HCT116 (cell line): ENCODE data around the gene FRY. TPM values are rescaled to one million over a fixed set of nuclear protein-coding genes. Genes with fewer than 3 reads are reported as not detected.

Experiments used
- ATAC-seq: fragments of 200-7000 bp; cut with Tn5 transposase; 2 replicates; pipeline ENCODE4 v1.9.1; 2020; ENCODE audit warnings: mild to moderate bottlenecking, moderate library complexity
- BruUV-seq: library from RNA; stranded (reverse); fragments of 400-500 nt; replicated peaks from 2 replicates; lab custom pipeline; 2021; lab: Mats Ljungman, UMichigan
- CTCF ChIA-PET: fragments of 300-600 bp; sonication (Branson Sonifier 250); formaldehyde crosslinking; loops from one replicate; lab custom pipeline; 2021; ENCODE audit warnings: antibody characterized with exemption; lab: Charles Lee
- POLR2A ChIA-PET: fragments of 300-600, 350-600 bp; sonication (Branson Sonifier 250); formaldehyde crosslinking; loops from one replicate; lab custom pipeline; 2021; ENCODE audit warnings: antibody characterized with exemption; lab: Charles Lee
- RAD21 ChIA-PET, 2 experiments: fragments of 300-600 bp; sonication (Branson Sonifier 250); formaldehyde crosslinking; loops; one replicate each; lab custom pipeline; 2023; ENCODE audit warnings: low total read pairs in 2 of 2; ENCODE audit not compliant: uncharacterized antibody in 2 of 2, unreplicated experiment in 2 of 2, low non-redundant PET in 1 of 2; lab: Charles Lee
- DNase-seq: peaks from one replicate; pipeline ENCODE4 v3.0.0-alpha.2; 2010; ENCODE audit warnings: low read depth, low spot score
- H2AFZ ChIP-seq: fragments of 200-600 bp; shearing (Covaris generic), sonication (generic); 2 replicates; pipeline ENCODE4 v1.6.1; 2017; ENCODE audit warnings: low read depth, mixed run types, mixed read lengths, antibody characterized with exemption, low read length; ENCODE audit not compliant: poor library complexity, severe bottlenecking
- H3K27ac ChIP-seq: 2 replicates; pipeline ENCODE4 v1.5.1; 2012; ENCODE audit warnings: low read depth, low read length
- H3K27me3 ChIP-seq: fragments of 200-600 bp; sonication (generic); 2 replicates; pipeline ENCODE4 v1.6.1; 2016; ENCODE audit warnings: mixed run types, low read length, mixed read lengths; ENCODE audit not compliant: insufficient read depth
- H3K36me3 ChIP-seq, 2 experiments: fragments of 200-500 bp in 1 of 2; fragments of 200-600 bp in 1 of 2; sonication (Bioruptor generic) in 1 of 2; sonication (generic) in 1 of 2; 2 replicates each; pipeline versions ENCODE4 v1.5.1 to v1.6.1; 2014 to 2016; ENCODE audit warnings: low read length in 2 of 2, inconsistent platforms in 1 of 2, mixed read lengths in 1 of 2, mixed run types in 1 of 2; ENCODE audit not compliant: insufficient read depth in 2 of 2, control insufficient read depth in 1 of 2
- H3K4me1 ChIP-seq, 2 experiments: fragments of 200-600 bp in 1 of 2; sonication (generic) in 1 of 2; 2 replicates each; pipeline versions ENCODE4 v1.5.1 to v1.6.1; 2012 to 2017; ENCODE audit warnings: low read length in 2 of 2, inconsistent platforms in 1 of 2, mild to moderate bottlenecking in 1 of 2, mixed read lengths in 1 of 2, mixed run types in 1 of 2, moderate library complexity in 1 of 2; ENCODE audit not compliant: insufficient read depth in 2 of 2, control insufficient read depth in 1 of 2
- H3K4me2 ChIP-seq: fragments of 200-600 bp; sonication (generic); 2 replicates; pipeline ENCODE4 v1.6.1; 2017; ENCODE audit warnings: mixed run types, low read length, mixed read lengths
- H3K4me3 ChIP-seq, 2 experiments: fragments of 200-600 bp in 1 of 2; sonication (generic) in 1 of 2; replicated peaks in 1 of 2; 2 replicates each; pipeline ENCODE4 v1.5.1; 2011 to 2016; ENCODE audit warnings: low read length in 2 of 2, control low read depth in 1 of 2, low read depth in 1 of 2, mild to moderate bottlenecking in 1 of 2, mixed read lengths in 1 of 2, mixed run types in 1 of 2
- H3K79me2 ChIP-seq: fragments of 200-600 bp; sonication (generic); 2 replicates; pipeline ENCODE4 v1.6.1; 2017; ENCODE audit warnings: mild to moderate bottlenecking, mixed run types, low read length, moderate library complexity, mixed read lengths; ENCODE audit not compliant: insufficient read depth
- H3K9ac ChIP-seq: fragments of 200-600 bp; sonication (generic); 2 replicates; pipeline ENCODE4 v1.6.1; 2016; ENCODE audit warnings: low read length, mixed read lengths
- H3K9me2 ChIP-seq: fragments of 200-600 bp; sonication (generic), shearing (Covaris generic); 2 replicates; pipeline ENCODE4 v1.6.1; 2017; ENCODE audit warnings: mixed run types, mild to moderate bottlenecking, moderate library complexity; ENCODE audit not compliant: insufficient read depth
- H3K9me3 ChIP-seq, 2 experiments: fragments of 200-500 bp in 1 of 2; fragments of 200-600 bp in 1 of 2; sonication (Bioruptor generic) in 1 of 2; sonication (generic) in 1 of 2; 2 replicates each; pipeline ENCODE4 v1.6.1; 2014 to 2017; ENCODE audit warnings: low read length in 2 of 2, mixed read lengths in 2 of 2, inconsistent platforms in 1 of 2, low read depth in 1 of 2, mild to moderate bottlenecking in 1 of 2, mixed run types in 1 of 2, moderate library complexity in 1 of 2; ENCODE audit not compliant: control insufficient read depth in 1 of 2, insufficient read depth in 1 of 2
- H4K20me1 ChIP-seq: fragments of 200-600 bp; sonication (generic), shearing (Covaris generic); 2 replicates; pipeline ENCODE4 v1.6.1; 2017; ENCODE audit warnings: mixed run types, mild to moderate bottlenecking, moderate library complexity; ENCODE audit not compliant: insufficient read depth
- ATF3 ChIP-seq: IDR thresholded peaks from 2 replicates; pipeline ENCODE4 v1.6.1; 2012
- CBX3 ChIP-seq: IDR thresholded peaks from 2 replicates; pipeline ENCODE4 v1.6.1; 2012; ENCODE audit warnings: low read depth
- CEBPB ChIP-seq: IDR thresholded peaks from 2 replicates; pipeline ENCODE4 v1.6.1; 2012; ENCODE audit warnings: low read depth
- CTCF ChIP-seq, 3 experiments: fragments of 200-600 bp in 1 of 3; sonication (generic) in 1 of 3; IDR thresholded peaks in 2 of 3; conservative IDR thresholded peaks in 1 of 3; 2 replicates each; pipeline ENCODE4 v1.5.1; 2012 to 2017; ENCODE audit warnings: low read depth in 2 of 3, low read length in 2 of 3, antibody characterized with exemption in 1 of 3, borderline replicate concordance in 1 of 3, control low read depth in 1 of 3, mild to moderate bottlenecking in 1 of 3, mixed read lengths in 1 of 3, mixed run types in 1 of 3, moderate library complexity in 1 of 3; ENCODE audit not compliant: insufficient read depth in 1 of 3
- EGR1 ChIP-seq: IDR thresholded peaks from 2 replicates; pipeline ENCODE4 v1.6.1; 2012; ENCODE audit warnings: low read depth
- ELF1 ChIP-seq: IDR thresholded peaks from 2 replicates; pipeline ENCODE4 v1.6.1; 2012; ENCODE audit warnings: low read depth, borderline replicate concordance
- EZH2 ChIP-seq: fragments of 200-600 bp; sonication (generic); IDR thresholded peaks from 2 replicates; pipeline ENCODE4 v1.6.1; 2017; ENCODE audit warnings: antibody characterized with exemption, mixed run types
- EZH2phosphoT487 ChIP-seq: fragments of 200-600 bp; IDR thresholded peaks from 2 replicates; pipeline ENCODE4 v1.6.1; 2018; ENCODE audit warnings: antibody characterized with exemption, borderline replicate concordance
- FOSL1 ChIP-seq: IDR thresholded peaks from 2 replicates; pipeline ENCODE4 v1.6.1; 2012; ENCODE audit warnings: low read depth
- JUND ChIP-seq: IDR thresholded peaks from 2 replicates; pipeline ENCODE4 v1.6.1; 2012
- MAX ChIP-seq: IDR thresholded peaks from 2 replicates; pipeline ENCODE4 v1.6.1; 2012
- POLR2A ChIP-seq: IDR thresholded peaks from 2 replicates; pipeline ENCODE4 v1.7.0; 2011; ENCODE audit warnings: borderline replicate concordance; ENCODE audit not compliant: insufficient read depth, insufficient read length; ENCODE audit errors: extremely low read depth
- RAD21 ChIP-seq: IDR thresholded peaks from 2 replicates; pipeline ENCODE4 v1.6.1; 2012; ENCODE audit warnings: low read depth, mild to moderate bottlenecking
- SIN3A ChIP-seq: IDR thresholded peaks from 2 replicates; pipeline ENCODE4 v1.6.1; 2012; ENCODE audit warnings: low read depth
- SP1 ChIP-seq: IDR thresholded peaks from 2 replicates; pipeline ENCODE4 v1.6.1; 2012; ENCODE audit warnings: low read depth
- SRF ChIP-seq: IDR thresholded peaks from 2 replicates; pipeline ENCODE4 v1.6.1; 2012; ENCODE audit warnings: low read depth
- YY1 ChIP-seq: IDR thresholded peaks from 2 replicates; pipeline ENCODE4 v1.6.1; 2011; ENCODE audit warnings: low read length, low read depth, moderate library complexity, mild to moderate bottlenecking; ENCODE audit not compliant: insufficient replicate concordance; ENCODE audit errors: extremely low read depth
- ZFX ChIP-seq: fragments of 450-650 bp; IDR thresholded peaks from 2 replicates; pipeline ENCODE4 v1.6.1; 2017
- ZNF274 ChIP-seq: fragments of 200-500 bp; sonication (Bioruptor generic); IDR thresholded peaks from 2 replicates; pipeline ENCODE4 v1.6.1; 2014; ENCODE audit warnings: mild to moderate bottlenecking, low read depth, low read length, inconsistent platforms
- intact Hi-C: fragments of 100-400 bp; cut with micrococcal nuclease; formaldehyde crosslinking; loops from 2 replicates; pipeline ENCODE4 v1.10.0; 2022
- total RNA-seq: library from RNA; stranded (reverse); gene quantifications from one replicate; pipeline ENCODE4 v1.2.1, GENCODE V29; 2021; ENCODE audit not compliant: unreplicated experiment
- TF ChIP-seq, protein P1 (sequence below): IDR thresholded peaks from 2 replicates; pipeline ENCODE4 v1.6.1; 2011; ENCODE audit warnings: mild to moderate bottlenecking, low read length, moderate library complexity; ENCODE audit not compliant: insufficient replicate concordance; ENCODE audit errors: extremely low read depth

FRY gene
- total RNA-seq, 1 experiment from 2014 or later = 1.4 TPM

- ChIA-PET RAD21 (no interaction called here), POLR2A (no interaction called here), CTCF (no interaction called here)
- no TSS peak for BruUV-seq
- Histone ChIP-seq H3K27ac (no peak overlapping the region), H3K9me2 (no peaks in the 10 kb centered on the region), H3K4me2 (no peak overlapping the region), H3K27me3 (no peaks in the 10 kb centered on the region), H3K4me3 (no peak overlapping the region), H3K9me3 (no peaks in the 10 kb centered on the region), H4K20me1 (no peaks in the 10 kb centered on the region), H3K79me2 (no peaks in the 10 kb centered on the region), H2AFZ (no peak overlapping the region), H3K36me3 (no peaks in the 10 kb centered on the region), H3K4me1 (peaks cover 7 to 10% of the 10 kb centered on the region in 2 experiments; a peak in 3 of 4 replicates), H3K9ac (no peak overlapping the region)
- no peak for DNase-seq
- TF ChIP-seq CBX3 = no peak
- TF ChIP-seq, protein P1, sequence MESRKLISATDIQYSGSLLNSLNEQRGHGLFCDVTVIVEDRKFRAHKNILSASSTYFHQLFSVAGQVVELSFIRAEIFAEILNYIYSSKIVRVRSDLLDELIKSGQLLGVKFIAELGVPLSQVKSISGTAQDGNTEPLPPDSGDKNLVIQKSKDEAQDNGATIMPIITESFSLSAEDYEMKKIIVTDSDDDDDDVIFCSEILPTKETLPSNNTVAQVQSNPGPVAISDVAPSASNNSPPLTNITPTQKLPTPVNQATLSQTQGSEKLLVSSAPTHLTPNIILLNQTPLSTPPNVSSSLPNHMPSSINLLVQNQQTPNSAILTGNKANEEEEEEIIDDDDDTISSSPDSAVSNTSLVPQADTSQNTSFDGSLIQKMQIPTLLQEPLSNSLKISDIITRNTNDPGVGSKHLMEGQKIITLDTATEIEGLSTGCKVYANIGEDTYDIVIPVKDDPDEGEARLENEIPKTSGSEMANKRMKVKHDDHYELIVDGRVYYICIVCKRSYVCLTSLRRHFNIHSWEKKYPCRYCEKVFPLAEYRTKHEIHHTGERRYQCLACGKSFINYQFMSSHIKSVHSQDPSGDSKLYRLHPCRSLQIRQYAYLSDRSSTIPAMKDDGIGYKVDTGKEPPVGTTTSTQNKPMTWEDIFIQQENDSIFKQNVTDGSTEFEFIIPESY = no peak
- no peak for TF ChIP-seq SP1
- TF ChIP-seq ATF3 = no peak
- no peak for TF ChIP-seq CTCF (IDR thresholded peaks at IDR 0.05 in 2 of 3, conservative IDR thresholded peaks at IDR 0.05 in 1 of 3; ENCODE audit: borderline replicate concordance in 1 of 3, insufficient read depth in 1 of 3, low read depth in 2 of 3, low read length in 2 of 3)
- no peak for TF ChIP-seq MAX
- no peak for TF ChIP-seq SRF
- no peak for TF ChIP-seq EZH2
- TF ChIP-seq POLR2A = no peak
- TF ChIP-seq JUND = no peak
- no peak for TF ChIP-seq YY1
- no peak for TF ChIP-seq ZNF274
- TF ChIP-seq EZH2phosphoT487 = no peak
- TF ChIP-seq ZFX = no peak
- TF ChIP-seq RAD21 = no peak
- no peak for TF ChIP-seq CEBPB
- TF ChIP-seq SIN3A = no peak
- no peak for TF ChIP-seq EGR1
- TF ChIP-seq ELF1 = no peak
- TF ChIP-seq FOSL1 = no peak
- intact Hi-C loops = no loop called here
- no peak for ATAC-seq
These were observed 1.9 kb upstream of the FRY start for GRCh38 chr13:32029684-32030083.
